HCT116 (cell line): ENCODE results near the gene MSRB2. TPM values are rescaled to one million over a fixed set of nuclear protein-coding genes. Genes with fewer than 3 reads are reported as not detected.

Experiments
- ATAC-seq: fragments of 200-7000 bp; cut with Tn5 transposase; 2 replicates; pipeline ENCODE4 v1.9.1; 2020; ENCODE audit warnings: mild to moderate bottlenecking, moderate library complexity
- BruUV-seq: library from RNA; stranded (reverse); fragments of 400-500 nt; replicated peaks from 2 replicates; lab custom pipeline; 2021; lab: Mats Ljungman, UMichigan
- CTCF ChIA-PET: fragments of 300-600 bp; sonication (Branson Sonifier 250); formaldehyde crosslinking; loops from one replicate; lab custom pipeline; 2021; ENCODE audit warnings: antibody characterized with exemption; lab: Charles Lee
- POLR2A ChIA-PET: fragments of 300-600, 350-600 bp; sonication (Branson Sonifier 250); formaldehyde crosslinking; loops from one replicate; lab custom pipeline; 2021; ENCODE audit warnings: antibody characterized with exemption; lab: Charles Lee
- RAD21 ChIA-PET, 2 experiments: fragments of 300-600 bp; sonication (Branson Sonifier 250); formaldehyde crosslinking; loops; one replicate each; lab custom pipeline; 2023; ENCODE audit warnings: low total read pairs in 2 of 2; ENCODE audit not compliant: uncharacterized antibody in 2 of 2, unreplicated experiment in 2 of 2, low non-redundant PET in 1 of 2; lab: Charles Lee
- DNase-seq: peaks from one replicate; pipeline ENCODE4 v3.0.0-alpha.2; 2010; ENCODE audit warnings: low read depth, low spot score
- H2AFZ ChIP-seq: fragments of 200-600 bp; shearing (Covaris generic), sonication (generic); 2 replicates; pipeline ENCODE4 v1.6.1; 2017; ENCODE audit warnings: low read depth, mixed run types, mixed read lengths, antibody characterized with exemption, low read length; ENCODE audit not compliant: poor library complexity, severe bottlenecking
- H3K27ac ChIP-seq: 2 replicates; pipeline ENCODE4 v1.5.1; 2012; ENCODE audit warnings: low read depth, low read length
- H3K27me3 ChIP-seq: fragments of 200-600 bp; sonication (generic); 2 replicates; pipeline ENCODE4 v1.6.1; 2016; ENCODE audit warnings: mixed run types, low read length, mixed read lengths; ENCODE audit not compliant: insufficient read depth
- H3K36me3 ChIP-seq, 2 experiments: fragments of 200-500 bp in 1 of 2; fragments of 200-600 bp in 1 of 2; sonication (Bioruptor generic) in 1 of 2; sonication (generic) in 1 of 2; 2 replicates each; pipeline versions ENCODE4 v1.5.1 to v1.6.1; 2014 to 2016; ENCODE audit warnings: low read length in 2 of 2, inconsistent platforms in 1 of 2, mixed read lengths in 1 of 2, mixed run types in 1 of 2; ENCODE audit not compliant: insufficient read depth in 2 of 2, control insufficient read depth in 1 of 2
- H3K4me1 ChIP-seq, 2 experiments: fragments of 200-600 bp in 1 of 2; sonication (generic) in 1 of 2; 2 replicates each; pipeline versions ENCODE4 v1.5.1 to v1.6.1; 2012 to 2017; ENCODE audit warnings: low read length in 2 of 2, inconsistent platforms in 1 of 2, mild to moderate bottlenecking in 1 of 2, mixed read lengths in 1 of 2, mixed run types in 1 of 2, moderate library complexity in 1 of 2; ENCODE audit not compliant: insufficient read depth in 2 of 2, control insufficient read depth in 1 of 2
- H3K4me2 ChIP-seq: fragments of 200-600 bp; sonication (generic); 2 replicates; pipeline ENCODE4 v1.6.1; 2017; ENCODE audit warnings: mixed run types, low read length, mixed read lengths
- H3K4me3 ChIP-seq, 2 experiments: fragments of 200-600 bp in 1 of 2; sonication (generic) in 1 of 2; replicated peaks in 1 of 2; 2 replicates each; pipeline ENCODE4 v1.5.1; 2011 to 2016; ENCODE audit warnings: low read length in 2 of 2, control low read depth in 1 of 2, low read depth in 1 of 2, mild to moderate bottlenecking in 1 of 2, mixed read lengths in 1 of 2, mixed run types in 1 of 2
- H3K79me2 ChIP-seq: fragments of 200-600 bp; sonication (generic); 2 replicates; pipeline ENCODE4 v1.6.1; 2017; ENCODE audit warnings: mild to moderate bottlenecking, mixed run types, low read length, moderate library complexity, mixed read lengths; ENCODE audit not compliant: insufficient read depth
- H3K9ac ChIP-seq: fragments of 200-600 bp; sonication (generic); 2 replicates; pipeline ENCODE4 v1.6.1; 2016; ENCODE audit warnings: low read length, mixed read lengths
- H3K9me2 ChIP-seq: fragments of 200-600 bp; sonication (generic), shearing (Covaris generic); 2 replicates; pipeline ENCODE4 v1.6.1; 2017; ENCODE audit warnings: mixed run types, mild to moderate bottlenecking, moderate library complexity; ENCODE audit not compliant: insufficient read depth
- H3K9me3 ChIP-seq, 2 experiments: fragments of 200-500 bp in 1 of 2; fragments of 200-600 bp in 1 of 2; sonication (Bioruptor generic) in 1 of 2; sonication (generic) in 1 of 2; 2 replicates each; pipeline ENCODE4 v1.6.1; 2014 to 2017; ENCODE audit warnings: low read length in 2 of 2, mixed read lengths in 2 of 2, inconsistent platforms in 1 of 2, low read depth in 1 of 2, mild to moderate bottlenecking in 1 of 2, mixed run types in 1 of 2, moderate library complexity in 1 of 2; ENCODE audit not compliant: control insufficient read depth in 1 of 2, insufficient read depth in 1 of 2
- H4K20me1 ChIP-seq: fragments of 200-600 bp; sonication (generic), shearing (Covaris generic); 2 replicates; pipeline ENCODE4 v1.6.1; 2017; ENCODE audit warnings: mixed run types, mild to moderate bottlenecking, moderate library complexity; ENCODE audit not compliant: insufficient read depth
- CBX3 ChIP-seq: IDR thresholded peaks from 2 replicates; pipeline ENCODE4 v1.6.1; 2012; ENCODE audit warnings: low read depth
- EZH2 ChIP-seq: fragments of 200-600 bp; sonication (generic); IDR thresholded peaks from 2 replicates; pipeline ENCODE4 v1.6.1; 2017; ENCODE audit warnings: antibody characterized with exemption, mixed run types
- FOSL1 ChIP-seq: IDR thresholded peaks from 2 replicates; pipeline ENCODE4 v1.6.1; 2012; ENCODE audit warnings: low read depth
- TCF7L2 ChIP-seq: IDR thresholded peaks from 2 replicates; pipeline ENCODE4 v1.7.0; 2011; ENCODE audit warnings: borderline replicate concordance, inconsistent platforms; ENCODE audit not compliant: insufficient read depth, insufficient read length; ENCODE audit errors: extremely low read depth
- intact Hi-C: fragments of 100-400 bp; cut with micrococcal nuclease; formaldehyde crosslinking; loops from 2 replicates; pipeline ENCODE4 v1.10.0; 2022
- total RNA-seq: library from RNA; stranded (reverse); gene quantifications from one replicate; pipeline ENCODE4 v1.2.1, GENCODE V29; 2021; ENCODE audit not compliant: unreplicated experiment
- TF ChIP-seq, protein P1 (sequence below), 3 experiments: fragments of 200-600 bp in 1 of 3; sonication (generic) in 1 of 3; IDR thresholded peaks in 2 of 3; conservative IDR thresholded peaks in 1 of 3; 2 replicates each; pipeline ENCODE4 v1.5.1; 2012 to 2017; ENCODE audit warnings: low read depth in 2 of 3, low read length in 2 of 3, antibody characterized with exemption in 1 of 3, borderline replicate concordance in 1 of 3, control low read depth in 1 of 3, mild to moderate bottlenecking in 1 of 3, mixed read lengths in 1 of 3, mixed run types in 1 of 3, moderate library complexity in 1 of 3; ENCODE audit not compliant: insufficient read depth in 1 of 3
- TF ChIP-seq, protein P2 (sequence below): IDR thresholded peaks from 2 replicates; pipeline ENCODE4 v1.6.1; 2011; ENCODE audit warnings: mild to moderate bottlenecking, low read length, moderate library complexity; ENCODE audit not compliant: insufficient replicate concordance; ENCODE audit errors: extremely low read depth

Gene MSRB2
- total RNA-seq, 1 experiment from 2014 or later: 13.6 TPM

DNA sequence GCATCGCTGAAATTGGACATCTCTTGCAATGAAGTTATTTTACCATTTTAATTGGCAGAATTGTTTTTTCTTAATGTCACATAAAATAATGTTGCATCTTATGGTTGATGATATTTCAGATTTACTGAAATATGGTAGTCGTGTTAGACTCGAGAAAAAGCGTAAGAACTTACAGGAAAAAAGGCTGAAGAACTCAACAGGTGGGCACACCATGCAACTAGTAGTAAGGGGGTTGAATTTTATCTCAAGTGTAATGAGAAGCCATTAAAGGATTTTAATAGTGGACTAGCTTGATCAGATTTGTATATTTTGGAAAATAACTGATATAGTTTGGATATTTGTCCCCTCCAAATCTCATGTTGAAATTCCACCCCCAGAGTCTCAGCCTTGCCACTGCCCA lies 41.1 kb downstream of the MSRB2 start:
- BruUV-seq: no TSS peak
- ATAC-seq (no peak), DNase-seq (no peak)
- Histone ChIP-seq H3K27me3 (no peaks in the 10 kb centered on the region; the same call in 1 of the 2 replicates), H3K9ac (no peak overlapping the region), H3K4me1 (no peaks in the 10 kb centered on the region), H3K36me3 (no peaks in the 10 kb centered on the region), H3K4me3 (no peak overlapping the region), H2AFZ (no peak overlapping the region), H3K9me2 (no peaks in the 10 kb centered on the region), H3K27ac (no peak overlapping the region), H3K4me2 (no peak overlapping the region), H4K20me1 (no peaks in the 10 kb centered on the region), H3K9me3 (no peaks in the 10 kb centered on the region; a peak in 1 of 4 replicates), H3K79me2 (no peaks in the 10 kb centered on the region)
- POLR2A ChIA-PET: no interaction called here
- intact Hi-C loops: no loop called here
- RAD21 ChIA-PET: no interaction called here
- CTCF ChIA-PET: no interaction called here
- TF ChIP-seq EZH2: no peak

DNA sequence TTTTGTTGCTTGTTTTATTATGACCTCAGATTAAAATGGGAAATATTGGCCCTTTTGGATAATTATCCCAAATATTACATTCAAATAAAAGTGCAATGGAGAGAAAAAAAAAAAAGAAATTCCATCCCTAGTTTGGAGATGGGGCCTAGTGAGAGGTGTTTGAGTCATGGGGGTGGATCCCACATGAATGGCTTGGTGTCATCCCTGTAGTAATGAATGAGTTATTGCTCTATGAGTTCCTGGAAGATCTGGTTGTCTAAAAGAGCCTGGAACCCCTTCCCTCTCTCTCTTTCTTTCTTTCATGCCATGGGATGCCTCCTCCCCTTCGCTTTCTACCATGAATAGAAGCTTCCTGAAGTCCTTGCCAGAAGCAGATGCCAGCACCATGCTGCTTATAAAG lies 44.3 kb downstream of the MSRB2 start:
- no peaks in the 10 kb centered on the region for H3K36me3 ChIP-seq
- no peaks in the 10 kb centered on the region for H3K79me2 ChIP-seq
- TF ChIP-seq, protein P1, sequence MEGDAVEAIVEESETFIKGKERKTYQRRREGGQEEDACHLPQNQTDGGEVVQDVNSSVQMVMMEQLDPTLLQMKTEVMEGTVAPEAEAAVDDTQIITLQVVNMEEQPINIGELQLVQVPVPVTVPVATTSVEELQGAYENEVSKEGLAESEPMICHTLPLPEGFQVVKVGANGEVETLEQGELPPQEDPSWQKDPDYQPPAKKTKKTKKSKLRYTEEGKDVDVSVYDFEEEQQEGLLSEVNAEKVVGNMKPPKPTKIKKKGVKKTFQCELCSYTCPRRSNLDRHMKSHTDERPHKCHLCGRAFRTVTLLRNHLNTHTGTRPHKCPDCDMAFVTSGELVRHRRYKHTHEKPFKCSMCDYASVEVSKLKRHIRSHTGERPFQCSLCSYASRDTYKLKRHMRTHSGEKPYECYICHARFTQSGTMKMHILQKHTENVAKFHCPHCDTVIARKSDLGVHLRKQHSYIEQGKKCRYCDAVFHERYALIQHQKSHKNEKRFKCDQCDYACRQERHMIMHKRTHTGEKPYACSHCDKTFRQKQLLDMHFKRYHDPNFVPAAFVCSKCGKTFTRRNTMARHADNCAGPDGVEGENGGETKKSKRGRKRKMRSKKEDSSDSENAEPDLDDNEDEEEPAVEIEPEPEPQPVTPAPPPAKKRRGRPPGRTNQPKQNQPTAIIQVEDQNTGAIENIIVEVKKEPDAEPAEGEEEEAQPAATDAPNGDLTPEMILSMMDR (IDR thresholded peaks at IDR 0.05 in 2 of 3, conservative IDR thresholded peaks at IDR 0.05 in 1 of 3; ENCODE audit: borderline replicate concordance in 1 of 3, insufficient read depth in 1 of 3, low read depth in 2 of 3, low read length in 2 of 3): no peak
- TF ChIP-seq CBX3: no peak
- TF ChIP-seq FOSL1: no peak
- TF ChIP-seq TCF7L2: no peak
- TF ChIP-seq, protein P2, sequence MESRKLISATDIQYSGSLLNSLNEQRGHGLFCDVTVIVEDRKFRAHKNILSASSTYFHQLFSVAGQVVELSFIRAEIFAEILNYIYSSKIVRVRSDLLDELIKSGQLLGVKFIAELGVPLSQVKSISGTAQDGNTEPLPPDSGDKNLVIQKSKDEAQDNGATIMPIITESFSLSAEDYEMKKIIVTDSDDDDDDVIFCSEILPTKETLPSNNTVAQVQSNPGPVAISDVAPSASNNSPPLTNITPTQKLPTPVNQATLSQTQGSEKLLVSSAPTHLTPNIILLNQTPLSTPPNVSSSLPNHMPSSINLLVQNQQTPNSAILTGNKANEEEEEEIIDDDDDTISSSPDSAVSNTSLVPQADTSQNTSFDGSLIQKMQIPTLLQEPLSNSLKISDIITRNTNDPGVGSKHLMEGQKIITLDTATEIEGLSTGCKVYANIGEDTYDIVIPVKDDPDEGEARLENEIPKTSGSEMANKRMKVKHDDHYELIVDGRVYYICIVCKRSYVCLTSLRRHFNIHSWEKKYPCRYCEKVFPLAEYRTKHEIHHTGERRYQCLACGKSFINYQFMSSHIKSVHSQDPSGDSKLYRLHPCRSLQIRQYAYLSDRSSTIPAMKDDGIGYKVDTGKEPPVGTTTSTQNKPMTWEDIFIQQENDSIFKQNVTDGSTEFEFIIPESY: no peak
- H3K9me2 ChIP-seq: no peaks in the 10 kb centered on the region
- RAD21 ChIA-PET: no interaction called here
- intact Hi-C loops: no loop called here
- H3K27me3 ChIP-seq: no peaks in the 10 kb centered on the region; the same call in 1 of the 2 replicates
- no peak for DNase-seq
- H2AFZ ChIP-seq: no peak overlapping the region
- H3K27ac ChIP-seq: no peak overlapping the region
- CTCF ChIA-PET: no interaction called here
- no peak overlapping the region for H3K9ac ChIP-seq
- no peaks in the 10 kb centered on the region for H3K4me1 ChIP-seq
- POLR2A ChIA-PET: no interaction called here
- H3K9me3 ChIP-seq: no peaks in the 10 kb centered on the region; a peak in 1 of 4 replicates
- H4K20me1 ChIP-seq: no peaks in the 10 kb centered on the region; the same call in 1 of the 2 replicates
- H3K4me2 ChIP-seq: no peak overlapping the region
- ATAC-seq: no peak
- H3K4me3 ChIP-seq: no peak overlapping the region
- BruUV-seq: no TSS peak
